Measurements from ENCODE around the gene PTPRG.
"Not testable (repeated sequence)": the region's sequence is repeated elsewhere in the genome, so short reads cannot be mapped to it uniquely, and the experiment has no call there.

Gene PTPRG

GRCh38 chr3:61748288-61748687 lies 186.9 kb downstream of the PTPRG start:
- H3K27ac ChIP-seq = no peak overlapping the region
- no peak for DNase-seq
- H3K36me3 ChIP-seq (replicated peaks) = no peaks in the 10 kb centered on the region
- no peak for TF ChIP-seq CTCF (IDR thresholded peaks at IDR 0.05; ENCODE audit: low read depth, low read length, missing control alignments)
- in situ Hi-C loops (cut with HindIII; ENCODE audit: low pct_ligation_motif_present, low sequenced_read_pairs) = no loop called here
- no peaks in the 10 kb centered on the region for H3K27me3 ChIP-seq (replicated peaks)
- H3K4me3 ChIP-seq (ENCODE audit: low read depth, low read length) = no peak overlapping the region

- no peak overlapping the region for H3K4me3 ChIP-seq (ENCODE audit: low read depth, low read length)
- DNase-seq = no peak
- H3K27ac ChIP-seq = no peak overlapping the region
- in situ Hi-C loops (cut with HindIII; ENCODE audit: low pct_ligation_motif_present, low sequenced_read_pairs) = no loop called here
- H3K27me3 ChIP-seq (replicated peaks) = no peaks in the 10 kb centered on the region
- no peaks in the 10 kb centered on the region for H3K36me3 ChIP-seq (replicated peaks)
- no peak for TF ChIP-seq CTCF (IDR thresholded peaks at IDR 0.05; ENCODE audit: low read depth, low read length, missing control alignments)
These were observed 189.4 kb downstream of the PTPRG start for GRCh38 chr3:61750766-61751165.

GRCh38 chr3:61758839-61759238 lies 197.5 kb downstream of the PTPRG start:
- in situ Hi-C loops (cut with HindIII; ENCODE audit: low pct_ligation_motif_present, low sequenced_read_pairs) = no loop called here
- no peaks in the 10 kb centered on the region for H3K27me3 ChIP-seq (replicated peaks)
- no peak for TF ChIP-seq CTCF (IDR thresholded peaks at IDR 0.05; ENCODE audit: low read depth, low read length, missing control alignments)
- H3K27ac ChIP-seq = no peak overlapping the region
- no peak for DNase-seq
- no peak overlapping the region for H3K4me3 ChIP-seq (ENCODE audit: low read depth, low read length)
- H3K36me3 ChIP-seq (replicated peaks) = no peaks in the 10 kb centered on the region

- H3K36me3 ChIP-seq (replicated peaks); in situ Hi-C loops (cut with HindIII; ENCODE audit: low pct_ligation_motif_present, low sequenced_read_pairs); DNase-seq; H3K27ac ChIP-seq; H3K4me3 ChIP-seq (ENCODE audit: low read depth, low read length); H3K27me3 ChIP-seq (replicated peaks): not testable (repeated sequence)
These were observed 199.4 kb downstream of the PTPRG start for GRCh38 chr3:61760783-61761182.

GRCh38 chr3:61761694-61762430 lies 200.5 kb downstream of the PTPRG start:
- no peak overlapping the region for H3K27ac ChIP-seq
- in situ Hi-C loops (cut with HindIII; ENCODE audit: low pct_ligation_motif_present, low sequenced_read_pairs) = no loop called here
- TF ChIP-seq CTCF (IDR thresholded peaks at IDR 0.05; ENCODE audit: low read depth, low read length, missing control alignments) = no peak
- H3K36me3 ChIP-seq (replicated peaks) = no peaks in the 10 kb centered on the region
- H3K4me3 ChIP-seq (ENCODE audit: low read depth, low read length) = no peak overlapping the region
- no peak for DNase-seq
- no peaks in the 10 kb centered on the region for H3K27me3 ChIP-seq (replicated peaks)

GRCh38 chr3:61765157-61765876 lies 203.9 kb downstream of the PTPRG start:
- no peak for DNase-seq
- H3K4me3 ChIP-seq (ENCODE audit: low read depth, low read length) = no peak overlapping the region
- TF ChIP-seq CTCF (IDR thresholded peaks at IDR 0.05; ENCODE audit: low read depth, low read length, missing control alignments) = no peak
- no peaks in the 10 kb centered on the region for H3K27me3 ChIP-seq (replicated peaks)
- in situ Hi-C loops (cut with HindIII; ENCODE audit: low pct_ligation_motif_present, low sequenced_read_pairs) = no loop called here
- H3K27ac ChIP-seq = no peak overlapping the region
- H3K36me3 ChIP-seq (replicated peaks) = no peaks in the 10 kb centered on the region

Data from brain microvascular endothelial cell (primary cell).